Stimulated activated CD8-positive, alpha-beta memory T cell treated with anti-CD3 and anti-CD28 coated beads, Interleukin-4, amount 100 ng/mL, for 48 hours (primary cell): ENCODE data around the gene COL17A1.

Experiments used
- DNase-seq: peaks from one replicate; pipeline ENCODE4 v3.0.0-alpha.2; 2020

The COL17A1 gene

DNA sequence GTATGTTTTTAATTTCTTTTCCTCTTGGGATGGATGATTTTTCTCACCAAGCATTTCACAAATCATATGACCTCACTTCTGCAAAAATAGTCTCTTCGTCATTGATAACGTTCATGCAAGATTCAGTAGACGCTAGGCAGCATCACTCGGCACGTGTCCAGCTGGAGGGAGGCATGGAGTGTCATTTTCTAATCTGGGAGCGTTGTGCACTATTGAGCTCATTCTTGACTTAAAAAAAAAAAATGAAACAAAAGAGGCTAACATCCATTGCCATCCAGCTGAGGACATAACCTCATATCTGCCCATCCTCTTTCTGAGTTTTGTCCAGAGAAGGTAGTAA is 56.2 kb downstream of the COL17A1 start:
- no peak for DNase-seq

GRCh38 chr10:104028823-104029520 is 56.7 kb downstream of the COL17A1 start:
- DNase-seq = no peak

GRCh38 chr10:104028146-104028545 is 57.5 kb downstream of the COL17A1 start:
- DNase-seq = no peak

DNA sequence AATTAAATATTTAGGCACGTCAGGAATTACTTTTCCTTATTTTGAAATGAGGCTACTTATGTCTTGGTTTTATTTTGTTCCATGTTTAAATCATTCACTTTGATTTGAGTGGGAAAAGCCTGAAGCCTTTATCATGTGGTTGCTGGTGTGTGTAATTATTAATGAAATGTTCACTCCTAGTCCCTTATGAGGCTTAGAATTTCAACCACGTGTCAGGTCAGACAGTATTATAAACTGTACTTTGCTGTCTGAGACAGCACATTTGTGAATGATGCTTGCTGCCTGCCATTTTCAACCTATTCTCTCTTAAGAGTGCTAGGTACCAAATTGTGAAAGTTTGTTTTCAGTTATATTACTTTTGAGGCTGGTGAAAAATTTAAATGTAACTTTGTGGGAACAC is 58.9 kb downstream of the COL17A1 start:
- no peak for DNase-seq

DNA sequence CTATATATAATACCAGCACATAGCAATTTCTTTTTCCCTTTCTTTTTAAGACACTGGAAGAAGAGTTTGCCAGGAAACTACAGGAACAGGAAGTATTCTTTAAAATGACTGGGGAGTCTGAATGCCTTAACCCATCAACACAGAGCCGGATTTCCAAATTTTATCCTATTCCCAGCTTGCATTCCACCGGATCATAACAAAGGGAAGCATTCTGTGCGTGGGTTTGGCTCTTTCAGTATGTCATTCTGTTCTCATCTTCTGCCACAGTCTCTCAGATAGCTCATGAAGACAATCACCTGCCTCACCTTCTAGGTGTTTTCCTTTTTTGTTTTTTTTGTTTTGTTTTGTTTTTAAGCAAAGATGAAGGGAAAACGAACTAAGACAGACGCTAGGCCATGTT is 60.2 kb downstream of the COL17A1 start:
- no peak for DNase-seq

- no peak for DNase-seq
Observed at GRCh38 chr10:104022026-104022425, 63.7 kb downstream of the COL17A1 start.

DNA sequence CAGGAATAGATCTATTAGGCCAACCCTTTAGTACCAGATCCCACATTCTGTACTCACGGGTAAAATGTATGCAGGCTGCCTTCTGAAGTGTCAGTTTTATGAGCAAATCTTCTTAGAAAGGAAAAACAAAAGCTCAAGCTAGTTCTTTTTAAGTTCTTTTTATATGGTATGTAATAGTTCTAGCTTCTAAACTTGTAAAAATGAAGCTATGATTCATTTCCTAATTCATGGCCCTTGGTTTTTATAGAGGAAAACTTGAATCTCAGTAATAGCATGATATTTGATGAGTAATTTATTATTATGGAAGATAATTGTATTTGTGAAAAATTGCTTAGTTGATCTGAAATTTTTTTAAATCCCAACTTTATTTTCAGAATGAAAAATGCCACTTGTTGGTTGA is 64.4 kb downstream of the COL17A1 start:
- no peak for DNase-seq

DNA sequence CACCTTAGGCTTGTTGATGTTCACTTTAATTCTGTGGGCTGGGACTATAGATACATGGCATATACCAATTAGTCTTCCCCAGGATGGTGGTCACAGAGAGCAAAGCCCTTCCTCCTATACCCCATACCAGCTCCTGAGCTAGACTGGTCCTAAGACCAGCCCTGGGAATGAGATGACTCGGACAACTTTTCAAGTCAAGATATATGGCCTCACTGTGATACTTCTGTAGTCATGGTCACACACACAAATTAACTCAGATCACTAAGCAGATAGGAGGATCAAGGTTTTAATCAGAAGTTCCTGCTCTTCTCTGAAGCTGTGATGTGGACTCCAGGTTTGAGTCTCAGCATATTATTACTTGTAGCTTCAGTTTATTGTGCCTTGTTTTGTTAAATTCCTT is 65.7 kb downstream of the COL17A1 start:
- no peak for DNase-seq

GRCh38 chr10:104018471-104018870 is 67.2 kb downstream of the COL17A1 start:
- no peak for DNase-seq

DNA sequence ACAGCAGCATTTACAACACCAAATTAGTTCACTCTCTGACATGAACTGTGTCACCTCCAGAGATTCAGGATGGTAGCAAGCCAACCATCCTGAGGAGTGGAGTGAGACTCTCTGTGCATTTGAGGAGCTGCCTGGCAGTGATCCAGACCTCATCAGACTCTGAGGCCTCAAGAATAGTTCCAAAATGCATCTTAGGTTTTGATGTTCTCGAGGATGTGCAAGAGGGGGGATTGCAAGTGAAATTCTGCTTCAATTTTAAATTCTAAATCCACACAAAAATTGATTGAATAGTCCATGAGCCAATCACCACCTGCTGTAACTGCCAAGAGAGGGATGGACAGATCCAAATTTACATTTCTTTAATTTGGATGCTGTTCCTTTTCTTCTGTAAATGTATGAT is 69.0 kb downstream of the COL17A1 start:
- no peak for DNase-seq

- no peak for DNase-seq
Observed at GRCh38 chr10:104014176-104014575, 71.5 kb downstream of the COL17A1 start.

- no peak for DNase-seq
Observed at GRCh38 chr10:104013489-104013888, 72.2 kb downstream of the COL17A1 start.

GRCh38 chr10:104011904-104012303 is 73.8 kb downstream of the COL17A1 start:
- DNase-seq = no peak

DNA sequence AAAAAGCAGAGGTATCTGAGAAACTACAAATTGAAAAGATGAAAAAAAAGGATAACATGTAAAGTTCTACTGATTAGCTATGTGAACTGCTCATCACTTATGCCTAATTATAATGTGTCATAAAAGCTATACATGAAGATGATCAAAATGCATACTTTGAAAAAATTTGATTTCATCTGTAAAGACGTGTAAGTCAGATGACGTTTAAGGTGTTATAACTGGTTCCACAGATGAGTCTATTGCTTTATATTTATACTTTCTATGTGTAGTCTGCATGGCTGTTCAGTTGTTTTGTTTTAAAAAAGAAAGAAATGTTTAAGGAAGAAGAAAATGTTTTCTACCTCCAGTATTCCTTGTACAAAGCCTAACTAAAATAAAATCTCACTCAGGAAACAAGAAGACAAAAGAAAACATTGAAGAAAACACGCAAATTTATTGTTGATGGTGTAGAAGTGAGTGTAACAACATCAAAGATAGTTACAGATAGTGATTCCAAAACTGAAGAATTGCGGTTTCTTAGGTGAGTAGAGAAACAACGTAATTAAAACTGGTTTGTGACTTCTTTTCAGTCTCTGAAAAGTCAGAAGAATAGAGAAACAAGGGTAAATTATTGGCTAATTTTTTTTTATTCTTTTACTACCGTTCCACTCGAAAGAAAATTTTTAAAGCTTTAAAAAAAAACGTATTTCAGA is 80.4 kb downstream of the COL17A1 start:
- DNase-seq = no peak

DNA sequence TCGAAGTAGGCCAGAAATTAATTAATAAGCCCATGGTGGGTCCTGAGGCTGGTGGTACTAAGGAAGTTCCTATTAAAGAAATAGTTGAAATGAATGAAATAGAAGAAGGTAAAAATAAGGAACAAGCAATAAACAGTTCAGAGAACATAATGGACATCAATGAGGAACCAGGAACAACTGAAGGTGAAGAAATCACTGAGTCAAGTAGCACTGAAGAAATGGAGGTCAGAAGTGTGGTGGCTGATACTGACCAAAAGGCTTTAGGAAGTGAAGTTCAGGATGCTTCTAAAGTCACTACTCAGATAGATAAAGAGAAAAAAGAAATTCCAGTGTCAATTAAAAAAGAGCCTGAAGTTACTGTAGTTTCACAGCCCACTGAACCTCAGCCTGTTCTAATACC is 82.8 kb downstream of the COL17A1 start:
- DNase-seq = no peak

DNA sequence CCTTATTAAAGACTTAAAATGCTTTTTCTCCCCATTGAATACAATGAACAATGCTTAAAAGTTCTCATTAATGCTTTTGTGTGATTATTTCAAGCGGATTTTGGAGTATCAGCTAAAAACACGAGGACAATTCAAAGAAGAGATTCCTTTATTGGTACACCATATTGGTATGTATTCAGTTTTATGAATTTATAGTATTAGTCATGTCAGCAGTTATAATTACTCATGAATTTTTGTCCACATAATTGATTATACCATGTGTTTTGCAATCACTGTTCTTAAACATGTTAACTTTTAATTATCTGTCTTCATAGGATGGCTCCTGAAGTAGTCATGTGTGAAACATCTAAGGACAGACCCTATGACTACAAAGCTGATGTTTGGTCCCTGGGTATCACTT is 86.9 kb downstream of the COL17A1 start:
- no peak for DNase-seq

DNA sequence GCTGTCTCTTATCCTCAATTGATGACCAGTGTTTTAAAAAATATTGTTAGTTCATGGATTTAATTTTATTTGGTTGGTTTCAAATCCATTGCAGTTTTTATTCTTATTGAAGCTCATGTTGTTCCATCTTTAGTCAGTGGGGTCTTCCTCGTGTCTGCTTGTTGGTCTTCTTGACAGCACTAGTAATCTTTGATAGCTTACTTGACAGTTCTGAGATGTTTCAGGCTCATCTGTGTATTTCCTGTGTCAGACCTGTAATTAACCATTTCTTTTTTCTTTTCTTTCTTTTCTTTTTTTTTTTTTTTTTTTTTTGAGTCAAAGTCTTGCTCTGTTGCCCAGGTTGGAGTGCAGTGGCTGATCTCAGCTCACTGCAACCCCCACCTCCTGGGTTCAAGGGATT is 90.5 kb downstream of the COL17A1 start:
- DNase-seq = no peak

- no peak for DNase-seq
Observed at GRCh38 chr10:103991393-103992128, 94.1 kb downstream of the COL17A1 start.

- no peak for DNase-seq
Observed at GRCh38 chr10:103990531-103990930, 95.1 kb downstream of the COL17A1 start.

DNA sequence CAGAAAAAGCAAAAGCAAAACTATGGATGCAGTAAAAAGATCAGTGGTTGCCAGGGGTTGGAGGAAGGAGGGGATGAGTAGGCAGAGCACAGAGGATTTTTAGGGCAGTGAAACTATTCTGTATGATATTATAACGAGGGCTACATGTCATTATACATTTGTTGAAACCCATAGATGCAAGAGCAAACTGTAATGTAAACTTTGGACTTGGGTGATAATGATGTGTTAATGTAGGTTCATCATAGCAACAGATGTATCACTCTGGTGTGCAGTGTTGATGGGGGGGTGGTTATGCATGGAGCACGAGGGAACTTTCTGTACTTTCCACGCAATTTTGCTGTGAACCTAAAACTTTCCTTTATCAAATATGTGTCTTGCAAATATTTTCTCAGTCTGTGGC is 95.6 kb downstream of the COL17A1 start:
- no peak for DNase-seq

DNA sequence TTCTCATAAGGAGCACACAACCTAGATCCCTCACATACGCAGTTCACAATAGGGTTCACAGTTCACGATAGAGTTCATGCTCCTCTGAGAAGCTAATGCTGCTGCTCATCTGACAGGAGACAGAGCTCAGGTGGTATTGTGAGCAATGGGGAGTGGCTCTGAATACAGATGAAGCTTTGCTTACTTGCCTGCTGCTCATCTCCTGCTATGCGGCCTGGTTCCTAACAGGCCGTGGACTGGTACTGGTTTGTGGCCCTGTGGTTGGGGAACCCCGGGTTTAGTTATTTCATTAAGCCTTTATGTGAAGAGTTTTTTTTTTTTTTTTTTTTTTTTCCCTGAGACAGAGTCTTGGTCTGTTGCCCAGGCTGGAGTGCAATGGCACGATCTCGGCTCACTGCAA is 99.3 kb downstream of the COL17A1 start:
- DNase-seq = no peak

- DNase-seq = no peak
Observed at GRCh38 chr10:103985726-103986125, 100.0 kb downstream of the COL17A1 start.

DNA sequence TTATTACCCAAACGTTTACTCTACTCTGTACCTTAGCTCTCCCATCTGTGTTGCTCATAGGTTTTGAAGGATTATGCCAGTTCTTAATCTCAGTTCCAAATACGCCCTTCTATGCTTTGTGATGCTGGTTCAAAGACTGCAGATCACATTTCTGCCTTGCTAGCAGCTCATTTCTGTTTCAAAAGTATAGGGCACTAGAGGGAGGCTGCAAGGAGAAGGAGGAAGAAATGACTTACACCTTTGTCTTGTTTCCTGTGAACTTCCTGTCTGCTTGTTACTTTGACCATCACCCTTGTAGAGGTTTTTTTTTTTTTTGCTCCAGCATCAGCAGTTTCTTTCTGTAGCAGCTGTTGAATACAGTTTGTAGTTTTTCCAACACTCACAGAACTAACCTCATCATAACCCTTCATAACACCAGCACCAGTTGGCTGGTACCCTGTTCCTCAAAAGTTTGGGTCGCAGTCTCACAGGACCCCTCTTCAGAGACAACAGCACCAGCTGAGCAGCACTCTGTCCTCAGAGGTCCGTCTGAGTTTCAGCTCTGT is 102.2 kb downstream of the COL17A1 start:
- no peak for DNase-seq

GRCh38 chr10:103982639-103983038 is 103.0 kb downstream of the COL17A1 start:
- DNase-seq = no peak
